Right ventricle myocardium superior (tissue), 1 donor: ENCODE results near the gene GADL1. TPM values are rescaled to one million over a fixed set of nuclear protein-coding genes. Genes with fewer than 3 reads are reported as not detected.
A peak's percentile ranks its signal among the peaks of the same experiment; 100 is the strongest.

Experiments used
- ATAC-seq: fragments of 200-7000 bp; cut with Tn5 transposase; one replicate; pipeline ENCODE4 v1.9.1; 2020; ENCODE audit warnings: mild to moderate bottlenecking; ENCODE audit not compliant: poor library complexity
- DNase-seq: peaks from one replicate; pipeline ENCODE4 v3.0.0-alpha.2; 2020
- intact Hi-C: fragments of 100-400 bp; cut with DNase I; formaldehyde crosslinking; loops from one replicate; pipeline ENCODE4 v1.11.2; 2022
- total RNA-seq: library from RNA; stranded (reverse); fragmentation: NEBNext Ultra II Directional; extraction: Animal tissue kit (Norgen Biotek cat#: 25700); gene quantifications from one replicate; pipeline ENCODE4 v1.2.1, GENCODE V29; 2021
- donor health status: DM: no; HTN: yes; CAD: no; lungs with severe emphysema.

The GADL1 gene
- total RNA-seq, 1 donor from 2014 or later = not detected

GRCh38 chr3:30747771-30748281, 146.6 kb downstream of the GADL1 start:
- DNase-seq (no peak), ATAC-seq (peak; percentile 75)
- intact Hi-C loops = loop anchor here (5.0 to 10.0 kb wide), 3 partner anchors 543 to 706 kb away; no protein-coding TSS in a partner anchor

- intact Hi-C loops = loop anchor here (10.0 kb wide), 2 partner anchors 539 to 629 kb away; no protein-coding TSS in a partner anchor
- DNase-seq (no peak), ATAC-seq (no peak)
Observed at GRCh38 chr3:30743641-30744317, 150.7 kb downstream of the GADL1 start.

GRCh38 chr3:30742796-30743619, 151.5 kb downstream of the GADL1 start:
- intact Hi-C loops = loop anchor here (10.0 kb wide), 2 partner anchors 538 to 628 kb away; no protein-coding TSS in a partner anchor
- ATAC-seq = no peak

GRCh38 chr3:30741889-30742288, 152.6 kb downstream of the GADL1 start:
- DNase-seq = no peak
- ATAC-seq = no peak
- intact Hi-C loops = loop anchor here (10.0 kb wide), 2 partner anchors 537 to 627 kb away; no protein-coding TSS in a partner anchor

More at GRCh38 chr3:30742796-30743619, 151.5 kb downstream of the GADL1 start:
- no peak for DNase-seq

- intact Hi-C loops = no loop called here
- DNase-seq (no peak), ATAC-seq (no peak)
Observed at GRCh38 chr3:30738605-30739004, 155.9 kb downstream of the GADL1 start.

GRCh38 chr3:30737743-30738499, 156.5 kb downstream of the GADL1 start:
- ATAC-seq = no peak
- intact Hi-C loops = no loop called here
- DNase-seq = no peak

GRCh38 chr3:30733696-30734095, 160.8 kb downstream of the GADL1 start:
- DNase-seq = no peak
- intact Hi-C loops = no loop called here
- ATAC-seq = no peak

GRCh38 chr3:30733209-30733608, 161.3 kb downstream of the GADL1 start:
- no peak for ATAC-seq
- no peak for DNase-seq
- intact Hi-C loops = no loop called here

- intact Hi-C loops = no loop called here
- ATAC-seq (no peak), DNase-seq (no peak)
Observed at GRCh38 chr3:30730967-30731366, 163.5 kb downstream of the GADL1 start.

GRCh38 chr3:30729936-30730335, 164.5 kb downstream of the GADL1 start:
- no peak for ATAC-seq

GRCh38 chr3:30729512-30729911, 164.9 kb downstream of the GADL1 start:
- DNase-seq = no peak
- intact Hi-C loops = no loop called here
- ATAC-seq = peak; percentile 57

More at GRCh38 chr3:30729936-30730335, 164.5 kb downstream of the GADL1 start:
- intact Hi-C loops = no loop called here
- DNase-seq = no peak

- no peak for ATAC-seq
- intact Hi-C loops = no loop called here
- no peak for DNase-seq
Observed at GRCh38 chr3:30728143-30728542, 166.3 kb downstream of the GADL1 start.

GRCh38 chr3:30724863-30725262, 169.6 kb downstream of the GADL1 start:
- DNase-seq (no peak), ATAC-seq (no peak)
- intact Hi-C loops = no loop called here

GRCh38 chr3:30723211-30723610, 171.2 kb downstream of the GADL1 start:
- DNase-seq (no peak), ATAC-seq (no peak)
- intact Hi-C loops = no loop called here

GRCh38 chr3:30721314-30721634, 173.2 kb downstream of the GADL1 start:
- DNase-seq (no peak), ATAC-seq (no peak)
- intact Hi-C loops = no loop called here

GRCh38 chr3:30720586-30721313, 173.7 kb downstream of the GADL1 start:
- ATAC-seq (no peak), DNase-seq (no peak)
- intact Hi-C loops = no loop called here

GRCh38 chr3:30719536-30719935, 174.9 kb downstream of the GADL1 start:
- DNase-seq = no peak
- intact Hi-C loops = no loop called here
- ATAC-seq = no peak

- DNase-seq = no peak
- no peak for ATAC-seq
- intact Hi-C loops = no loop called here
Observed at GRCh38 chr3:30713885-30714503, 180.5 kb downstream of the GADL1 start.
